MCF 10A (cell line): ENCODE results near the gene SLC25A39. TPM values are rescaled to one million over a fixed set of nuclear protein-coding genes. Genes with fewer than 3 reads are reported as not detected.

Source experiments
- BruUV-seq: library from RNA; stranded (reverse); fragments of 400-500 nt; replicated peaks from 2 replicates; lab custom pipeline; 2021; lab: Mats Ljungman, UMichigan
- CTCF ChIA-PET: fragments of 300-600 bp; sonication (Branson Sonifier 250); formaldehyde crosslinking; extraction: SDS; loops from one replicate; lab custom pipeline; 2021; ENCODE audit warnings: antibody characterized with exemption, inconsistent platforms; lab: Yijun Ruan, JAX
- POLR2A ChIA-PET: fragments of 300-600, 350-650 bp; sonication (Branson Sonifier 250); formaldehyde crosslinking; extraction: SDS; loops from one replicate; lab custom pipeline; 2020; ENCODE audit warnings: antibody characterized with exemption, inconsistent platforms; lab: Yijun Ruan, JAX
- DNase-seq: peaks from one replicate; pipeline ENCODE4 v3.0.0-alpha.2; 2018; ENCODE audit not compliant: unreplicated experiment
- H3K27ac Mint-ChIP-seq: one replicate; pipeline ENCODE4 v1.8.0; 2022; ENCODE audit warnings: mild to moderate bottlenecking, low read depth, mixed read lengths; ENCODE audit not compliant: unreplicated experiment
- H3K27me3 Mint-ChIP-seq: one replicate; pipeline ENCODE4 v1.8.0; 2022; ENCODE audit warnings: mixed read lengths; ENCODE audit not compliant: insufficient read depth, unreplicated experiment
- H3K36me3 Mint-ChIP-seq: one replicate; pipeline ENCODE4 v1.8.0; 2022; ENCODE audit warnings: mild to moderate bottlenecking, moderate library complexity, mixed read lengths; ENCODE audit not compliant: insufficient read depth, unreplicated experiment
- H3K4me1 Mint-ChIP-seq: one replicate; pipeline ENCODE4 v1.8.0; 2022; ENCODE audit warnings: mixed read lengths; ENCODE audit not compliant: insufficient read depth, unreplicated experiment
- H3K4me3 Mint-ChIP-seq: one replicate; pipeline ENCODE4 v1.8.0; 2022; ENCODE audit warnings: mild to moderate bottlenecking, moderate library complexity, mixed read lengths; ENCODE audit not compliant: unreplicated experiment
- H3K9me3 Mint-ChIP-seq: one replicate; pipeline ENCODE4 v1.8.0; 2022; ENCODE audit warnings: mixed read lengths; ENCODE audit not compliant: unreplicated experiment
- intact Hi-C: fragments of 100-400 bp; cut with micrococcal nuclease; formaldehyde crosslinking; loops from 2 replicates; pipeline ENCODE4 v1.14.1; 2022
- total RNA-seq: library from RNA; stranded (reverse); gene quantifications from 2 replicates; pipeline ENCODE4 v1.2.3, GENCODE V29; 2022
- TF ChIP-seq, protein P1 (sequence below): fragments of 200-600 bp; IDR thresholded peaks from one replicate; pipeline ENCODE4 v1.8.0; 2022; ENCODE audit warnings: antibody characterized with exemption, mild to moderate bottlenecking; ENCODE audit not compliant: unreplicated experiment

SLC25A39 gene
- total RNA-seq, 1 experiment from 2014 or later = 157 TPM

DNA sequence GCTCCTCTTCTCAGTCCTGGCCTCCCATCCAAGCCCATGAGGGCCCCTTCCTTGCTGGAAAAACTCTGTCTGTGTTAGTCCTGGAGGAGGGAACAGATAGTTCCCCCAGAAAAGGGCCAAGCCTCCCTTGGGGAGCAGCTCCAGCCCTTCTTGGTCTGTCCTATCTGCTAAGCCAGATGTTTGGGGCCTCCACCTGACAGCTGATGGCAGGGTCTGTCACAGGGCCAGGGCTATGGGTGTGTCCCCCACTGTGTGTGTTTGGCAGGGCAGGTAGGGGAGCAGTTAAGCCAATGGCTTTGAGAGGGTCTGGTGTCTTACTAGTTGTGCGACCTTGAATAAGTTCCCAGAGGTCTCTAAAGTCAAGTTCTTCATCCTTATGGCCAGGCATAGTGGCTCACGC lies 43.1 kb downstream of the SLC25A39 start:
- BruUV-seq = no TSS peak
- H3K36me3 Mint-ChIP-seq = no peaks in the 10 kb centered on the region
- H3K27ac Mint-ChIP-seq = no peak overlapping the region
- intact Hi-C loops = no loop called here
- no peak overlapping the region for H3K4me3 Mint-ChIP-seq
- DNase-seq = no peak
- CTCF ChIA-PET = no interaction called here
- H3K9me3 Mint-ChIP-seq = no peaks in the 10 kb centered on the region
- POLR2A ChIA-PET = interaction anchor here (1.2 to 1.4 kb wide), 2 partner anchors 11 to 37 kb away, joined by 3 to 5 read pairs; no protein-coding TSS in a partner anchor
- no peaks in the 10 kb centered on the region for H3K27me3 Mint-ChIP-seq
- no peaks in the 10 kb centered on the region for H3K4me1 Mint-ChIP-seq
- TF ChIP-seq, protein P1, sequence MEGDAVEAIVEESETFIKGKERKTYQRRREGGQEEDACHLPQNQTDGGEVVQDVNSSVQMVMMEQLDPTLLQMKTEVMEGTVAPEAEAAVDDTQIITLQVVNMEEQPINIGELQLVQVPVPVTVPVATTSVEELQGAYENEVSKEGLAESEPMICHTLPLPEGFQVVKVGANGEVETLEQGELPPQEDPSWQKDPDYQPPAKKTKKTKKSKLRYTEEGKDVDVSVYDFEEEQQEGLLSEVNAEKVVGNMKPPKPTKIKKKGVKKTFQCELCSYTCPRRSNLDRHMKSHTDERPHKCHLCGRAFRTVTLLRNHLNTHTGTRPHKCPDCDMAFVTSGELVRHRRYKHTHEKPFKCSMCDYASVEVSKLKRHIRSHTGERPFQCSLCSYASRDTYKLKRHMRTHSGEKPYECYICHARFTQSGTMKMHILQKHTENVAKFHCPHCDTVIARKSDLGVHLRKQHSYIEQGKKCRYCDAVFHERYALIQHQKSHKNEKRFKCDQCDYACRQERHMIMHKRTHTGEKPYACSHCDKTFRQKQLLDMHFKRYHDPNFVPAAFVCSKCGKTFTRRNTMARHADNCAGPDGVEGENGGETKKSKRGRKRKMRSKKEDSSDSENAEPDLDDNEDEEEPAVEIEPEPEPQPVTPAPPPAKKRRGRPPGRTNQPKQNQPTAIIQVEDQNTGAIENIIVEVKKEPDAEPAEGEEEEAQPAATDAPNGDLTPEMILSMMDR = no peak

DNA sequence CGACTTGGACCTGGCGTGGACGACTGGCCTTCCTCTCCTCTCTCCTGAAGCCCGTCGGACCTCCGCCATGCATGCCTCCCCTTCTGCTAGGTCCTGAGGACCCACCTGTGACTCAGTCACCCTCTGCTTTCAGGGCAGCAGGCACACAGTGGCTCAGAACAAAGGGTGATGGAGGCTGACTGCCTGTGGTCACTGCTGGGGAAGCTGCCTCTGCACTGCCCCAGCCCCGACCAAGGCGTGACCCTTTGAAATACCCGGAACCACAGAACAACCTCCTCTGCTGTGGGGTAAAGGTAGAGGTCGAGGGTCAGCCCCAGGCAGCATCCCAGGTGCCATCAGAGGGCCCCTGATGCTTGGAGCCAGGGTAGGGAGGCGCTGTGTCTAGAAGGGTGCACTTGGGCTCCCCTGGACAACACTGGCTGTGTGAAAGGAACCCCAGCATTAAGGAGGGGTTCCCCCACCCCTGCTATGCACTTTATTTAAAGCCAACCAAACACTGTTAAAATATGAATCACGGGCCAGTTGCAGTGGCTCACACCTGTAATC lies 44.2 kb downstream of the SLC25A39 start:
- Mint-ChIP-seq H3K4me1 (no peaks in the 10 kb centered on the region), H3K9me3 (no peaks in the 10 kb centered on the region), H3K4me3 (no peak overlapping the region), H3K27me3 (peaks cover 2% of the 10 kb centered on the region), H3K27ac (no peak overlapping the region), H3K36me3 (no peaks in the 10 kb centered on the region)
- POLR2A ChIA-PET = interaction anchor here (1.0 to 1.2 kb wide), 2 partner anchors 10 to 38 kb away, joined by 3 to 4 read pairs; no protein-coding TSS in a partner anchor
- CTCF ChIA-PET = no interaction called here
- no peak for DNase-seq
- intact Hi-C loops = no loop called here
- no TSS peak for BruUV-seq
- TF ChIP-seq, protein P1 = no peak

DNA sequence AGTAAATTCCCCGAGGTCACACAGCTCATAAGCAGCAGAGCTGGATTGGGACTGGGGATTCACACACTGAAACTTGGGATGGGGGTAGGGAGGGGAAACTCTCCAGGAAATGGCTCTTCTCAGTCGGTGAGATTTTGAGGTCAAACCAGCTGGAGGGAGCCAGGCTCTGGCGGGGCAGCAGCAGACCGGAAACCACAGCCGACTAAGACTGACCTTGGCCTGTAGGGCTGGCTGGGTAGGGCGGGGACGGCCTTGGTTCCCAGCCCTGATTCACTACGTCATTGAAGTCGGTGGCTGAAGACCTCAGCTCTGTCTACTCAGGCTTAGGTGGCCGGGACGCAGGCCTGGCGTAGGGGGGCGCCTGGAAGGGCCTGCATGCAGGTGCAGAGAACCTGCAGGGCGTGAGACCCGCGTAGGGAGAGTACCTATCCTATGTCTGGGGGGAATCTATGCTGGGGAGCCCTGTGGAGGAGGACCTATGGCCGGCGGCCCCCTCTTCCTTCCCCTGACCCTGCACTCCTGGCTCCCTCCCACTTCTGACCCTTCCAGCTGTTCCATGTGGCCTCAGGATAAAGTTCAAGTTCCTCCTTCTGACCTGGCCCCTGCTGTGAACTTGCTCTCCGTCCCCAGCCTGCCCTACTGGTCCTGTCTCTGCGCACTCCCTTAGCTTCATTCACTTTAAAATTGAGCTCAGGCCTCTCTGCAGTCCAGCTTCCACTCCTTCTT lies 44.8 kb downstream of the SLC25A39 start:
- H3K9me3 Mint-ChIP-seq = no peaks in the 10 kb centered on the region
- H3K27ac Mint-ChIP-seq = no peak overlapping the region
- H3K4me1 Mint-ChIP-seq = no peaks in the 10 kb centered on the region
- POLR2A ChIA-PET = interaction anchor here (1.0 kb wide), 1 partner anchor 10 kb away, joined by 4 read pairs; no protein-coding TSS in a partner anchor
- H3K36me3 Mint-ChIP-seq = no peaks in the 10 kb centered on the region
- CTCF ChIA-PET = no interaction called here
- intact Hi-C loops = no loop called here
- H3K27me3 Mint-ChIP-seq = peaks cover 9% of the 10 kb centered on the region
- no peak overlapping the region for H3K4me3 Mint-ChIP-seq
- BruUV-seq = no TSS peak
- peak; percentile 69 for DNase-seq
- TF ChIP-seq, protein P1 = no peak

DNA sequence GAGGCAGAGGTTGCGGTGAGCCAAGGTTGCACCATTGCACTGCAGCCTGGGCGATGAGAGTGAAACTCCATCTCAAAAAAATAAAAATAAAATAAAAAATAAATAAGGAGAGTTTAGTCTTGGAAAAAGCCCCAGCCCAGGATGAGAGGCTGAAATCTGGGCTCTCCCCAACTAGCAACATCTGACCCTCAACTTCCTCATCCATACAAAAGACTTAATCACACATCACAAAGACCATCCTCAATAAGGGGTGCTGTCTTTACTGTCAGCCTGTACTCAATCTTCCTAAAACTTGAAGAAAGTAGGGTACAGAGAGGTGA lies 45.3 kb downstream of the SLC25A39 start:
- no peaks in the 10 kb centered on the region for H3K4me1 Mint-ChIP-seq
- no peak overlapping the region for H3K27ac Mint-ChIP-seq
- H3K36me3 Mint-ChIP-seq = no peaks in the 10 kb centered on the region
- no peak for DNase-seq
- BruUV-seq = no TSS peak
- intact Hi-C loops = no loop called here
- TF ChIP-seq, protein P1 = no peak
- no peaks in the 10 kb centered on the region for H3K9me3 Mint-ChIP-seq
- no peak overlapping the region for H3K4me3 Mint-ChIP-seq
- peaks cover 14% of the 10 kb centered on the region for H3K27me3 Mint-ChIP-seq
- ChIA-PET POLR2A (no interaction called here), CTCF (no interaction called here)
